ENCODE data around the gene ITPK1.

The ITPK1 gene

GRCh38 chr14:92920001-92920400, 195.7 kb downstream of the ITPK1 start:
- TF ChIP-seq, protein P1, sequence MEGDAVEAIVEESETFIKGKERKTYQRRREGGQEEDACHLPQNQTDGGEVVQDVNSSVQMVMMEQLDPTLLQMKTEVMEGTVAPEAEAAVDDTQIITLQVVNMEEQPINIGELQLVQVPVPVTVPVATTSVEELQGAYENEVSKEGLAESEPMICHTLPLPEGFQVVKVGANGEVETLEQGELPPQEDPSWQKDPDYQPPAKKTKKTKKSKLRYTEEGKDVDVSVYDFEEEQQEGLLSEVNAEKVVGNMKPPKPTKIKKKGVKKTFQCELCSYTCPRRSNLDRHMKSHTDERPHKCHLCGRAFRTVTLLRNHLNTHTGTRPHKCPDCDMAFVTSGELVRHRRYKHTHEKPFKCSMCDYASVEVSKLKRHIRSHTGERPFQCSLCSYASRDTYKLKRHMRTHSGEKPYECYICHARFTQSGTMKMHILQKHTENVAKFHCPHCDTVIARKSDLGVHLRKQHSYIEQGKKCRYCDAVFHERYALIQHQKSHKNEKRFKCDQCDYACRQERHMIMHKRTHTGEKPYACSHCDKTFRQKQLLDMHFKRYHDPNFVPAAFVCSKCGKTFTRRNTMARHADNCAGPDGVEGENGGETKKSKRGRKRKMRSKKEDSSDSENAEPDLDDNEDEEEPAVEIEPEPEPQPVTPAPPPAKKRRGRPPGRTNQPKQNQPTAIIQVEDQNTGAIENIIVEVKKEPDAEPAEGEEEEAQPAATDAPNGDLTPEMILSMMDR (IDR thresholded peaks at IDR 0.05; ENCODE audit: borderline replicate concordance, extremely low read depth, low read length, poor library complexity, severe bottlenecking), result no peak
- TF ChIP-seq EZH2 (IDR thresholded peaks at IDR 0.05; ENCODE audit: borderline replicate concordance, low read depth, low read length, severe bottlenecking), result no peak
- Histone ChIP-seq H3K27ac (ENCODE audit: low read length) (no peak overlapping the region), H4K20me1 (ENCODE audit: insufficient read depth, low read length) (peaks cover 7% of the 10 kb centered on the region), H3K27me3 (ENCODE audit: insufficient read depth, low read length, poor library complexity) (no peaks in the 10 kb centered on the region), H3K9ac (ENCODE audit: low read depth, low read length) (no peak overlapping the region), H3K9me3 (ENCODE audit: insufficient read depth, low read length, severe bottlenecking) (no peaks in the 10 kb centered on the region), H3K36me3 (ENCODE audit: insufficient read depth, low read length) (no peaks in the 10 kb centered on the region), H2AFZ (ENCODE audit: low read depth, low read length) (no peak overlapping the region), H3K79me2 (ENCODE audit: insufficient read depth, low read length) (no peaks in the 10 kb centered on the region), H3K4me3 (ENCODE audit: low read depth in 1 of 2, low read length in 2 of 2) (no peak overlapping the region), H3K4me2 (ENCODE audit: insufficient read depth, low read length) (no peak overlapping the region), H3K4me1 (ENCODE audit: insufficient read depth, low read length) (no peaks in the 10 kb centered on the region)
- ATAC-seq (ENCODE audit: insufficient read depth, low read depth), result no peak
- DNase-seq, result no peak

DNA sequence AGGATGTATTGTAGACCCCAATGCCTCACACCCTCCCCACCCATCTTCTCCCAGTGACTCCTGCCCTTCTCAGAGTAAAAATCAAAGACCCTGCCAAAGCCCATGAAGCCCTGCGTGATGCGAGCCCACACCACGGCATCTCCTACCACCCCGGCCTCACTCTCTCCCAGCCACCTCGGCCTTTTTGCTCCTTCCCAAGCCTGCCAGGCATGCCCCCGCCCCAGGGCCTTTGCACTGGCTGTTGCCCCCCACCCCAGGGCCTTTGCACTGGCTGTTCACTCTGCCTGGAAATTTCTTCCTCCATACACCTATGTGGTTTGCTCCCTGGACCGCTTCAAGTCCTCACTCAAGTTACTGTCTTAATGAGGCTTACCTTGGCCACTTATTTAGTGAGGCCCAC, 197.8 kb downstream of the ITPK1 start:
- Histone ChIP-seq H3K4me3 (ENCODE audit: low read depth in 1 of 2, low read length in 2 of 2) (no peak overlapping the region), H3K79me2 (ENCODE audit: insufficient read depth, low read length) (no peaks in the 10 kb centered on the region), H3K27ac (ENCODE audit: low read length) (no peak overlapping the region), H3K9ac (ENCODE audit: low read depth, low read length) (no peak overlapping the region), H3K4me2 (ENCODE audit: insufficient read depth, low read length) (no peak overlapping the region), H4K20me1 (ENCODE audit: insufficient read depth, low read length) (peaks cover 7% of the 10 kb centered on the region; the same call in 1 of the 2 replicates), H3K4me1 (ENCODE audit: insufficient read depth, low read length) (no peaks in the 10 kb centered on the region), H3K36me3 (ENCODE audit: insufficient read depth, low read length) (no peaks in the 10 kb centered on the region), H3K9me3 (ENCODE audit: insufficient read depth, low read length, severe bottlenecking) (peaks cover 2% of the 10 kb centered on the region), H2AFZ (ENCODE audit: low read depth, low read length) (no peak overlapping the region), H3K27me3 (ENCODE audit: insufficient read depth, low read length, poor library complexity) (no peaks in the 10 kb centered on the region)
- DNase-seq, result no peak
- ATAC-seq (ENCODE audit: insufficient read depth, low read depth), result no peak
- no peak for TF ChIP-seq EZH2 (IDR thresholded peaks at IDR 0.05; ENCODE audit: borderline replicate concordance, low read depth, low read length, severe bottlenecking)
- TF ChIP-seq, protein P1 (IDR thresholded peaks at IDR 0.05; ENCODE audit: borderline replicate concordance, extremely low read depth, low read length, poor library complexity, severe bottlenecking), result no peak

- Histone ChIP-seq H2AFZ (ENCODE audit: low read depth, low read length) (no peak overlapping the region), H3K36me3 (ENCODE audit: insufficient read depth, low read length) (no peaks in the 10 kb centered on the region), H3K27ac (ENCODE audit: low read length) (no peak overlapping the region), H4K20me1 (ENCODE audit: insufficient read depth, low read length) (peaks cover 7% of the 10 kb centered on the region; the same call in 1 of the 2 replicates), H3K79me2 (ENCODE audit: insufficient read depth, low read length) (no peaks in the 10 kb centered on the region), H3K9me3 (ENCODE audit: insufficient read depth, low read length, severe bottlenecking) (peaks cover 6% of the 10 kb centered on the region), H3K9ac (ENCODE audit: low read depth, low read length) (no peak overlapping the region), H3K4me2 (ENCODE audit: insufficient read depth, low read length) (no peak overlapping the region), H3K4me3 (ENCODE audit: low read depth in 1 of 2, low read length in 2 of 2) (no peak overlapping the region), H3K27me3 (ENCODE audit: insufficient read depth, low read length, poor library complexity) (no peaks in the 10 kb centered on the region), H3K4me1 (ENCODE audit: insufficient read depth, low read length) (no peaks in the 10 kb centered on the region)
- TF ChIP-seq EZH2 (IDR thresholded peaks at IDR 0.05; ENCODE audit: borderline replicate concordance, low read depth, low read length, severe bottlenecking), result no peak
- TF ChIP-seq, protein P1 (IDR thresholded peaks at IDR 0.05; ENCODE audit: borderline replicate concordance, extremely low read depth, low read length, poor library complexity, severe bottlenecking), result no peak
- ATAC-seq (ENCODE audit: insufficient read depth, low read depth) (no peak), DNase-seq (no peak)
Measured at GRCh38 chr14:92917041-92917940, 198.4 kb downstream of the ITPK1 start.

Data from DND-41 (cell line).